ENCODE results near the gene TAS2R8.
"Not testable (repeated sequence)": the region's sequence is repeated elsewhere in the genome, so short reads cannot be mapped to it uniquely, and the experiment has no call there.

TAS2R8 gene

GRCh38 chr12:10811883-10812536 lies 4.9 kb upstream of the TAS2R8 start:
- Mint-ChIP-seq H3K9me3 (no peaks in the 10 kb centered on the region), H3K27ac (no peak overlapping the region), H3K27me3 (ENCODE audit: low read depth, poor library complexity) (no peaks in the 10 kb centered on the region), H3K36me3 (ENCODE audit: low read depth) (no peaks in the 10 kb centered on the region), H3K4me1 (peaks cover 6% of the 10 kb centered on the region), H3K4me3 (no peak overlapping the region)
- TF ChIP-seq CTCF (IDR thresholded peaks at IDR 0.05): no peak
- no peak for DNase-seq

- Mint-ChIP-seq H3K36me3 (ENCODE audit: low read depth) (no peaks in the 10 kb centered on the region), H3K27me3 (ENCODE audit: low read depth, poor library complexity) (no peaks in the 10 kb centered on the region), H3K27ac (no peak within 1 kb of the TSS), H3K4me1 (peaks cover 6% of the 10 kb centered on the region), H3K4me3 (no peak within 1 kb of the TSS), H3K9me3 (no peaks in the 10 kb centered on the region)
- no peak for TF ChIP-seq CTCF (IDR thresholded peaks at IDR 0.05)
- DNase-seq: no peak
Observed at GRCh38 chr12:10810068-10810467, 3.0 kb upstream of the TAS2R8 start, which contains the start of gene TAS2R9. Gene TAS2R9 (minus strand): TSS chr12:10810168. CDS start chr12:10810075, 93 bp downstream.

GRCh38 chr12:10802587-10802986 lies 4.5 kb downstream of the TAS2R8 start, which contains the start of gene TAS2R7:
Gene TAS2R7 (minus strand): TSS chr12:10802627. CDS start chr12:10802570, 57 bp downstream.
- H3K27ac Mint-ChIP-seq: no peak within 1 kb of the TSS
- TF ChIP-seq CTCF (IDR thresholded peaks at IDR 0.05): no peak
- H3K4me3 Mint-ChIP-seq: no peak within 1 kb of the TSS
- DNase-seq: no peak
- H3K9me3 Mint-ChIP-seq: no peaks in the 10 kb centered on the region
- peaks cover 5% of the 10 kb centered on the region for H3K4me1 Mint-ChIP-seq
- H3K27me3 Mint-ChIP-seq (ENCODE audit: low read depth, poor library complexity): no peaks in the 10 kb centered on the region
- no peaks in the 10 kb centered on the region for H3K36me3 Mint-ChIP-seq (ENCODE audit: low read depth)

GRCh38 chr12:10801741-10802140 lies 5.3 kb downstream of the TAS2R8 start:
- Mint-ChIP-seq H3K27me3 (ENCODE audit: low read depth, poor library complexity) (no peaks in the 10 kb centered on the region), H3K27ac (no peak overlapping the region), H3K36me3 (ENCODE audit: low read depth) (no peaks in the 10 kb centered on the region), H3K4me1 (peaks cover 5% of the 10 kb centered on the region), H3K4me3 (no peak overlapping the region), H3K9me3 (no peaks in the 10 kb centered on the region)
- TF ChIP-seq CTCF (IDR thresholded peaks at IDR 0.05): no peak
- DNase-seq: no peak

- H3K36me3 Mint-ChIP-seq (ENCODE audit: low read depth): no peaks in the 10 kb centered on the region
- DNase-seq: no peak
- no peak for TF ChIP-seq CTCF (IDR thresholded peaks at IDR 0.05)
Observed at GRCh38 chr12:10794222-10794621, 12.9 kb downstream of the TAS2R8 start.

GRCh38 chr12:10791769-10792168 lies 15.3 kb downstream of the TAS2R8 start:
- H3K4me1 Mint-ChIP-seq; H3K36me3 Mint-ChIP-seq (ENCODE audit: low read depth): not testable (repeated sequence)

More at GRCh38 chr12:10794222-10794621, 12.9 kb downstream of the TAS2R8 start:
- Mint-ChIP-seq H3K27me3 (ENCODE audit: low read depth, poor library complexity) (no peaks in the 10 kb centered on the region), H3K27ac (no peak overlapping the region), H3K4me3 (no peak overlapping the region), H3K4me1 (no peaks in the 10 kb centered on the region), H3K9me3 (no peaks in the 10 kb centered on the region)

More at GRCh38 chr12:10791769-10792168, 15.3 kb downstream of the TAS2R8 start:
- not testable (repeated sequence) for H3K27ac Mint-ChIP-seq; DNase-seq; H3K4me3 Mint-ChIP-seq; H3K27me3 Mint-ChIP-seq (ENCODE audit: low read depth, poor library complexity); H3K9me3 Mint-ChIP-seq

Data from nephron progenitor cell (in vitro differentiated cells).